GM15510 (cell line): ENCODE measurements around the gene FAM149A.

Experiments
- POLR2A ChIP-seq: IDR thresholded peaks from 3 replicates; pipeline ENCODE4 v1.6.1; 2011; ENCODE audit warnings: borderline replicate concordance; ENCODE audit not compliant: insufficient read length; ENCODE audit errors: extremely low read depth

Gene FAM149A

GRCh38 chr4:186092296-186092695 lies 12.2 kb upstream of the FAM149A start:
- no peak for TF ChIP-seq POLR2A

GRCh38 chr4:186095406-186095805 lies 9.1 kb upstream of the FAM149A start:
- TF ChIP-seq POLR2A: no peak

- no peak for TF ChIP-seq POLR2A
Observed at GRCh38 chr4:186096681-186097165, 7.8 kb upstream of the FAM149A start.

GRCh38 chr4:186097386-186097785 lies 7.1 kb upstream of the FAM149A start:
- TF ChIP-seq POLR2A: no peak

GRCh38 chr4:186102931-186103330 lies 1.6 kb upstream of the FAM149A start:
- no peak for TF ChIP-seq POLR2A

GRCh38 chr4:186104890-186105646 lies 564 bp downstream of the FAM149A start:
- no peak for TF ChIP-seq POLR2A

- TF ChIP-seq POLR2A: no peak
Observed at GRCh38 chr4:186105647-186106321, 1.3 kb downstream of the FAM149A start.

GRCh38 chr4:186107947-186108346 lies 3.4 kb downstream of the FAM149A start:
- no peak for TF ChIP-seq POLR2A

GRCh38 chr4:186108391-186108790 lies 3.9 kb downstream of the FAM149A start:
- no peak for TF ChIP-seq POLR2A

- TF ChIP-seq POLR2A: no peak
Observed at GRCh38 chr4:186109245-186109644, 4.7 kb downstream of the FAM149A start.

- no peak for TF ChIP-seq POLR2A
Observed at GRCh38 chr4:186116697-186117096, 12.2 kb downstream of the FAM149A start.

GRCh38 chr4:186118582-186118981 lies 14.1 kb downstream of the FAM149A start:
- TF ChIP-seq POLR2A: no peak

GRCh38 chr4:186121057-186121456 lies 16.6 kb downstream of the FAM149A start:
- TF ChIP-seq POLR2A: no peak

- TF ChIP-seq POLR2A: no peak
Observed at GRCh38 chr4:186128842-186129241, 24.3 kb downstream of the FAM149A start.

- no peak for TF ChIP-seq POLR2A
Observed at GRCh38 chr4:186131935-186132334, 27.4 kb downstream of the FAM149A start.

GRCh38 chr4:186132577-186133242 lies 28.2 kb downstream of the FAM149A start:
- TF ChIP-seq POLR2A: no peak

- TF ChIP-seq POLR2A: no peak
Observed at GRCh38 chr4:186134257-186134656, 29.8 kb downstream of the FAM149A start.

- no peak for TF ChIP-seq POLR2A
Observed at GRCh38 chr4:186134861-186135260, 30.4 kb downstream of the FAM149A start.
